Body of pancreas (tissue), 4 donors: ENCODE results near the gene PPT1. TPM values are rescaled to one million over a fixed set of nuclear protein-coding genes. Genes with fewer than 3 reads are reported as not detected.
A peak's percentile ranks its signal among the peaks of the same experiment; 100 is the strongest.

Source experiments
- ATAC-seq: fragments of 150-250 bp; one replicate; pipeline ENCODE4 v1.9.1; 2016
- DNase-seq, 4 donors: peaks; one replicate each; pipeline ENCODE4 v3.0.0-alpha.2; 2019
- H3K27ac ChIP-seq, 4 donors: fragments of 200-600 bp; sonication (generic); 1 replicate in 3 of 4; 2 replicates in 1 of 4; pipeline versions ENCODE4 v1.5.1 to v1.6.1; 2016 to 2019; ENCODE audit warnings: mild to moderate bottlenecking in 1 of 4, mixed read lengths in 1 of 4, moderate library complexity in 1 of 4
- H3K27me3 ChIP-seq, 2 donors: fragments of 200-600 bp; sonication (generic); one replicate each; pipeline ENCODE4 v1.6.0; 2016; ENCODE audit warnings: mild to moderate bottlenecking in 1 of 2
- H3K36me3 ChIP-seq, 2 donors: fragments of 200-600 bp; sonication (generic); replicated peaks in 1 of 2; 2 replicates each; pipeline ENCODE4 v1.5.1; 2016; ENCODE audit warnings: low read depth in 2 of 2; ENCODE audit not compliant: insufficient read depth in 1 of 2
- H3K4me1 ChIP-seq: fragments of 200-600 bp; sonication (generic); one replicate; pipeline ENCODE4 v1.6.0; 2016
- H3K4me3 ChIP-seq, 2 donors: fragments of 200-600 bp; sonication (generic); 1 replicate in 1 of 2; 2 replicates in 1 of 2; pipeline ENCODE4 v1.5.1; 2016 to 2019
- H3K9me3 ChIP-seq, 3 donors: fragments of 200-600 bp; sonication (generic); 1 replicate in 2 of 3; 2 replicates in 1 of 3; pipeline ENCODE4 v1.5.1; 2016
- POLR2A ChIP-seq, 3 donors: fragments of 450-650 bp; IDR thresholded peaks; one replicate each; pipeline ENCODE4 v1.6.1; 2016; ENCODE audit warnings: antibody characterized with exemption in 3 of 3, mild to moderate bottlenecking in 2 of 3
- WGBS, 2 donors: methylation state at CpG; one replicate each; pipeline ENCODE4 v1.1.5; 2017; 5-methylcytosine and 5-hydroxymethylcytosine counted together
- intact Hi-C: fragments of 100-400 bp; cut with DNase I; formaldehyde crosslinking; loops from one replicate; pipeline ENCODE4 v1.15.1; 2023
- total RNA-seq, 2 donors: library from RNA; depleted of rRNA; stranded (reverse); fragments of >200 nt; gene quantifications; one replicate each; pipeline ENCODE4 v1.1.0, GENCODE V29; 2016
- TF ChIP-seq, protein P1 (sequence below), 7 experiments: fragments of 450-650 bp in 4 of 7; fragments of 200-600 bp in 3 of 7; sonication (generic) in 3 of 7; IDR thresholded peaks; one replicate each; pipeline ENCODE4 v1.5.1; 2016 to 2019; ENCODE audit warnings: antibody characterized with exemption in 7 of 7

The PPT1 gene
- total RNA-seq, 2 donors from 2014 or later: 26.4 to 28.5 TPM

DNA sequence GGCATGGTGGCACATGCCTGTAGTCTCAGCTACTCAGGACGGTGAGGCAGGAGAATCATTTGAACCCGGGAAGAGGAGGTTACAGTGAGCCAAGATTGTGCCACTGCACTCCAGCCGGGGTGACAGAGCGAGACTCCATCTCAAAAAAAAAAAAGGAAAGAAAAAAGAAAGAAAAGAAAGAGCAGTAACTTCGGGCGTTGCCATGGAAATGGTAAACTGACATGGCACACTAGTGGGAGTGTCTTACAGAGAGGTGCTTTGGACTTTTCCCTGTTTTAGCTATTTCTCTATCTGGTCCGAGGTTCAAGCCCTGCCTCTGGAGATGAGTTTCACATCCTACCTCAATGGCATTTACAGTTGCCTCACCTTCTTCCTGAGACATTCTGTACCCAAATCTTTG is 23.1 kb upstream of the PPT1 start:
- H3K9me3 ChIP-seq: no peaks in the 10 kb centered on the region
- intact Hi-C loops: no loop called here
- peaks cover 5% of the 10 kb centered on the region for H3K4me1 ChIP-seq
- ATAC-seq: no peak
- H3K27ac ChIP-seq: no peak overlapping the region
- DNase-seq: no peak
- no peak overlapping the region for H3K4me3 ChIP-seq
- H3K27me3 ChIP-seq: no peaks in the 10 kb centered on the region
- TF ChIP-seq, protein P1, sequence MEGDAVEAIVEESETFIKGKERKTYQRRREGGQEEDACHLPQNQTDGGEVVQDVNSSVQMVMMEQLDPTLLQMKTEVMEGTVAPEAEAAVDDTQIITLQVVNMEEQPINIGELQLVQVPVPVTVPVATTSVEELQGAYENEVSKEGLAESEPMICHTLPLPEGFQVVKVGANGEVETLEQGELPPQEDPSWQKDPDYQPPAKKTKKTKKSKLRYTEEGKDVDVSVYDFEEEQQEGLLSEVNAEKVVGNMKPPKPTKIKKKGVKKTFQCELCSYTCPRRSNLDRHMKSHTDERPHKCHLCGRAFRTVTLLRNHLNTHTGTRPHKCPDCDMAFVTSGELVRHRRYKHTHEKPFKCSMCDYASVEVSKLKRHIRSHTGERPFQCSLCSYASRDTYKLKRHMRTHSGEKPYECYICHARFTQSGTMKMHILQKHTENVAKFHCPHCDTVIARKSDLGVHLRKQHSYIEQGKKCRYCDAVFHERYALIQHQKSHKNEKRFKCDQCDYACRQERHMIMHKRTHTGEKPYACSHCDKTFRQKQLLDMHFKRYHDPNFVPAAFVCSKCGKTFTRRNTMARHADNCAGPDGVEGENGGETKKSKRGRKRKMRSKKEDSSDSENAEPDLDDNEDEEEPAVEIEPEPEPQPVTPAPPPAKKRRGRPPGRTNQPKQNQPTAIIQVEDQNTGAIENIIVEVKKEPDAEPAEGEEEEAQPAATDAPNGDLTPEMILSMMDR (IDR thresholded peaks at IDR 0.05): no peak
- no peak for TF ChIP-seq POLR2A (IDR thresholded peaks at IDR 0.05)
- no peaks in the 10 kb centered on the region for H3K36me3 ChIP-seq
- WGBS, 2 donors: 75 to 82% methylated on average over 7 of the region's 7 CpGs

DNA sequence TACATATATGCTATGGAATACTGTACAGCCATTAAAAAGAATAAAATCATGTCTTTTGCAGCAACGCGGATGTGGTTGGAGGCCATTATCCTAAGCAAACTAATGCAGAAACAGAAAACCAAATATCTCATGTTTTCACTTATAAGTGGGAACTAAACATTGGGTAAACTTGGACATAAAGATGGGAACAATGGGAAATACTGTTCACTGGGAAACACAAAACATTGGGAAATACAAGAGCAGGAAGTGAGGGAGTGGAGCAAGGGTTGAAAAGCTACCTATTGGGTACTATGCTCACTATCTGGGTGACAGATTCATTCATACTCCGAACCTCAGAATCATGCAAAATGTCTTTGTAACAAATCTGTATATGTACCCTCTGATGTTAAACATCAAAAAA is 17.3 kb upstream of the PPT1 start:
- DNase-seq (no peak), ATAC-seq (no peak)
- intact Hi-C loops: no loop called here
- Histone ChIP-seq H3K4me3 (no peak overlapping the region), H3K27ac (no peak overlapping the region), H3K4me1 (no peaks in the 10 kb centered on the region), H3K9me3 (no peaks in the 10 kb centered on the region), H3K27me3 (no peaks in the 10 kb centered on the region), H3K36me3 (no peaks in the 10 kb centered on the region)
- TF ChIP-seq, protein P1 (IDR thresholded peaks at IDR 0.05): no peak
- no peak for TF ChIP-seq POLR2A (IDR thresholded peaks at IDR 0.05)
- 76 to 87% methylated on average over 3 of the region's 3 CpGs for WGBS, 2 donors

DNA sequence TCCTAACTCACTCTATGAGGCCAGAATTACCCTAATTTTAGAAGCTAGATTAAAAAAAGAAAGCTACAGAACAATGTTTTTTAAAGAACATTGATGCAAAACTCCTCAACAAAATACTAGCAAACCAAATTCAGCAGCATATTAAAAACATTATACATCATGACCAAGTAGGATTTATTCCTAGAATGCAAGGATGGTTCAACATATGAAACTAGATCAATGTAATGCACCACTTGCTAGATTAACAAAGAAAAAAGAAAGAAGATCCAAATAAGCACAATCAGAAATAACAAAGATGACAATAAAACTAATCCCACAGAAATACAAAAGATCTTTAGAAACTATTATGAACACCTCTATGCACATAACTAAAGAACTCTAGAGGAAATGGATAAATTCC is 13.3 kb upstream of the PPT1 start:
- no peak for TF ChIP-seq POLR2A (IDR thresholded peaks at IDR 0.05)
- TF ChIP-seq, protein P1 (IDR thresholded peaks at IDR 0.05): no peak
- no peaks in the 10 kb centered on the region for H3K27me3 ChIP-seq
- H3K4me3 ChIP-seq: no peak overlapping the region
- H3K27ac ChIP-seq: no peak overlapping the region
- intact Hi-C loops: no loop called here
- ATAC-seq (no peak), DNase-seq (no peak)
- no peaks in the 10 kb centered on the region for H3K4me1 ChIP-seq
- no peaks in the 10 kb centered on the region for H3K9me3 ChIP-seq
- H3K36me3 ChIP-seq: no peaks in the 10 kb centered on the region

DNA sequence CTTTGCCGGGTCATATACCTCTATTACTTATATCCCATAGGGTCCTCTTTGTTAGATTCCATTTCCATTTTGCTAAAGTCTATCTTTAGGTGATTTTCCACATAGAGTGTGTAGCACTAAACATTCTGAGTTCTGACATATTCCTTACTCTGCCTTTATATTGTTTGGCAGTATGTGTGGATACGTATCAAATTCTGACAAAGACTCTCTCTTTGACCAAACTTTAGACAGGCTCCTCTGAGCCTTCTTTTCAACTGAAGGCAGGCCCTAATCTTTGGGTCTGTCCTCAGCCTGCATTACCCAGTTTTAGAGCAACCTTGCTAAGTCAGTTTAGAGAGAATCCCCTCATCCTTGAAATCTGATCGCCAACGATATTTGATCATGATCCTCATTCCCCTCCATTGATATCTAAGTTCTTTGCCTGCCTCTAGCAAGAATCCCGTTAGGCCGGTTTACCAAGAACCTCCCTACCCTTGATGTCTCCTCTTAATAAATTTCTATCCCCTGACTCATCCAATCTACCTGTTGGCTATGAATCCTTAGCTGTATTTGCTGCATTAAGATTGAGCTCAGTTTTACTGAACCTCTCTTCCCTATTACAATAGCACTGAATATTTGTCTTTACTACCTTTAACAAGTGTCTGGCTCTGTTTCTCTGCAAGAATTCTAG is 10.4 kb upstream of the PPT1 start:
- Histone ChIP-seq H3K27me3 (no peaks in the 10 kb centered on the region), H3K36me3 (no peaks in the 10 kb centered on the region), H3K27ac (no peak overlapping the region), H3K9me3 (peaks cover 0 to 5% (median 0%) of the 10 kb centered on the region in 3 donors), H3K4me3 (no peak overlapping the region), H3K4me1 (no peaks in the 10 kb centered on the region)
- intact Hi-C loops: no loop called here
- ATAC-seq (peak; percentile 81), DNase-seq (peak; percentile 18 to 39 (median 20))
- TF ChIP-seq, protein P1 (IDR thresholded peaks at IDR 0.05): no peak
- TF ChIP-seq POLR2A (IDR thresholded peaks at IDR 0.05): no peak
- 67 to 70% methylated on average over 6 of the region's 6 CpGs for WGBS, 2 donors

DNA sequence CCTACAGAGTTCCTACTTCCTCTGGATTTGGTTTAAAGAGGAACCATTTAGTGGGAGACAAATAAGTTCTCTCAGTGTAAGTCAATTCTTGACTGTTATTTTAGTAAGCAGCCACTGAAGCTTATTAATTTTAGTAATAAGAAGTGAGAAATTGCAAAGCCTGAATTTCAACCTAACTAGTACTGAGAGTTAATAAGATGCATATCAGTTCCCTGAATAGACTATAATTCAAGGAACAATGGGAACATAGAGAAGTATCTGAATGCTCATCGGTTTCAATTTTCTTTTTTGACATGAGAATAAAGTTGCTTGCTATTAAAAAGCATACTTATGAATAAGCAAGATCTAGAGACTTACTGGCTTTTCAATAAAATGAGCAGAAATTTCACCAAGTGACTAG is 8.0 kb upstream of the PPT1 start:
- H3K4me3 ChIP-seq: no peak overlapping the region
- 70 to 78% methylated on average over 1 of the region's 1 CpG for WGBS, 2 donors
- no peaks in the 10 kb centered on the region for H3K4me1 ChIP-seq
- H3K9me3 ChIP-seq: peaks cover 0 to 5% (median 0%) of the 10 kb centered on the region in 3 donors
- no peak for TF ChIP-seq POLR2A (IDR thresholded peaks at IDR 0.05)
- TF ChIP-seq, protein P1 (IDR thresholded peaks at IDR 0.05): no peak
- DNase-seq: no peak
- no peak overlapping the region for H3K27ac ChIP-seq
- intact Hi-C loops: no loop called here
- no peaks in the 10 kb centered on the region for H3K27me3 ChIP-seq
- ATAC-seq: no peak
- H3K36me3 ChIP-seq: no peaks in the 10 kb centered on the region
